A549 (cell line): Measurements from ENCODE around the gene MCU.

Experiments
- CTCF ChIP-seq: fragments of >200 bp; sonication (Bioruptor Twin); formaldehyde crosslinking; IDR thresholded peaks from 3 replicates; pipeline ENCODE4 v1.5.1; 2016
- POLR2A ChIP-seq: IDR thresholded peaks from 2 replicates; pipeline ENCODE4 v1.6.1; 2012; ENCODE audit warnings: mild to moderate bottlenecking, low read length

- TF ChIP-seq CTCF (no peak), POLR2A (no peak)
Measured at GRCh38 chr10:72855790-72856189, 163.8 kb downstream of the MCU start.
